ENCODE results near the gene RHCE. TPM values are rescaled to one million over a fixed set of nuclear protein-coding genes. Genes with fewer than 3 reads are reported as not detected.
A peak's percentile ranks its signal among the peaks of the same experiment; 100 is the strongest.

RHCE gene
- total and polyA plus RNA-seq, 9 of the 15 experiments (the other 6 are each of a cell fraction or from before 2014, with no cell fraction given), result 5.4 to 31.5 (median 12.6) TPM

DNA sequence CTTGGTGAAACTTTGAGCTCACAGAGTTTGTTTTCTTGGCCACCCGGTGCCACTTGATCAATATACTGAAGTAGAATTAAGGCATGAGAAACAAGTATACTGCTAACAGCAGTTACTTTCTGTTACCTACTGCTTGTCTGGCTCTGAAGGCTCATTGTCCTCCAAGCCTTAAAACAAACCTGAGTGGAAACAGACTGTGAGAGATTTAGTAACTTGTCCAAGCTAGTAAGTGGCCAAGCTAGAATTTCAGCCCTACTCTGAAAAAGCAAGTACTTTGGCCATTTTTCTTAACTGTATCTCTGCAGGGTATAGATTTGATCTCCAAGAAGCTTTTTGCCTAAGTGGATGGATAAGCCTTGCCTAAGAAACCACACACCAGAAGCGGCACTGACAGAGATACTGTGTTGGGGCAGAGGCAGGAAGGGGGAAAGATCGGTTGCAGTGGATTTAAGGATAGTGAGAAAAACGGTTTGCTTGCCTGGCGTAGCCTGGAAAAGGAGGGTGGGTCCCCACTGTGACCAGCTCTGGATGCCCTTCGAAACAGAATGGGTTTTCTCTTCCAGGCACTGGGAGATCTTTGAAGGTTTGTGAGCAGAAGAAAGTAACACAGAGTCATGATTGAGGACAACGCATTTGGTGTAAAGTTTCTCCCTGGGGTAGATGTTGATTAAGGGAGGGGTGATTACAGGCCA lies 8.0 kb upstream of the RHCE start (continued):
- TF ChIP-seq, protein P1, sequence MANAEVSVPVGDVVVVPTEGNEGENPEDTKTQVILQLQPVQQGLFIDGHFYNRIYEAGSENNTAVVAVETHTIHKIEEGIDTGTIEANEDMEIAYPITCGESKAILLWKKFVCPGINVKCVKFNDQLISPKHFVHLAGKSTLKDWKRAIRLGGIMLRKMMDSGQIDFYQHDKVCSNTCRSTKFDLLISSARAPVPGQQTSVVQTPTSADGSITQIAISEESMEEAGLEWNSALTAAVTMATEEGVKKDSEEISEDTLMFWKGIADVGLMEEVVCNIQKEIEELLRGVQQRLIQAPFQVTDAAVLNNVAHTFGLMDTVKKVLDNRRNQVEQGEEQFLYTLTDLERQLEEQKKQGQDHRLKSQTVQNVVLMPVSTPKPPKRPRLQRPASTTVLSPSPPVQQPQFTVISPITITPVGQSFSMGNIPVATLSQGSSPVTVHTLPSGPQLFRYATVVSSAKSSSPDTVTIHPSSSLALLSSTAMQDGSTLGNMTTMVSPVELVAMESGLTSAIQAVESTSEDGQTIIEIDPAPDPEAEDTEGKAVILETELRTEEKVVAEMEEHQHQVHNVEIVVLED (CRISPR knock-in tag; IDR thresholded peaks at IDR 0.05), result 0 out of 2 replicates have a peak, but pooled peaks have one; percentile 29
- peak; percentile 22; the same call in 1 of the 2 replicates for TF ChIP-seq CEBPB (tag; IDR thresholded peaks at IDR 0.05)
- peak; percentile 68 for TF ChIP-seq CBFA2T3 (IDR thresholded peaks at IDR 0.05)
- TF ChIP-seq, protein P2, sequence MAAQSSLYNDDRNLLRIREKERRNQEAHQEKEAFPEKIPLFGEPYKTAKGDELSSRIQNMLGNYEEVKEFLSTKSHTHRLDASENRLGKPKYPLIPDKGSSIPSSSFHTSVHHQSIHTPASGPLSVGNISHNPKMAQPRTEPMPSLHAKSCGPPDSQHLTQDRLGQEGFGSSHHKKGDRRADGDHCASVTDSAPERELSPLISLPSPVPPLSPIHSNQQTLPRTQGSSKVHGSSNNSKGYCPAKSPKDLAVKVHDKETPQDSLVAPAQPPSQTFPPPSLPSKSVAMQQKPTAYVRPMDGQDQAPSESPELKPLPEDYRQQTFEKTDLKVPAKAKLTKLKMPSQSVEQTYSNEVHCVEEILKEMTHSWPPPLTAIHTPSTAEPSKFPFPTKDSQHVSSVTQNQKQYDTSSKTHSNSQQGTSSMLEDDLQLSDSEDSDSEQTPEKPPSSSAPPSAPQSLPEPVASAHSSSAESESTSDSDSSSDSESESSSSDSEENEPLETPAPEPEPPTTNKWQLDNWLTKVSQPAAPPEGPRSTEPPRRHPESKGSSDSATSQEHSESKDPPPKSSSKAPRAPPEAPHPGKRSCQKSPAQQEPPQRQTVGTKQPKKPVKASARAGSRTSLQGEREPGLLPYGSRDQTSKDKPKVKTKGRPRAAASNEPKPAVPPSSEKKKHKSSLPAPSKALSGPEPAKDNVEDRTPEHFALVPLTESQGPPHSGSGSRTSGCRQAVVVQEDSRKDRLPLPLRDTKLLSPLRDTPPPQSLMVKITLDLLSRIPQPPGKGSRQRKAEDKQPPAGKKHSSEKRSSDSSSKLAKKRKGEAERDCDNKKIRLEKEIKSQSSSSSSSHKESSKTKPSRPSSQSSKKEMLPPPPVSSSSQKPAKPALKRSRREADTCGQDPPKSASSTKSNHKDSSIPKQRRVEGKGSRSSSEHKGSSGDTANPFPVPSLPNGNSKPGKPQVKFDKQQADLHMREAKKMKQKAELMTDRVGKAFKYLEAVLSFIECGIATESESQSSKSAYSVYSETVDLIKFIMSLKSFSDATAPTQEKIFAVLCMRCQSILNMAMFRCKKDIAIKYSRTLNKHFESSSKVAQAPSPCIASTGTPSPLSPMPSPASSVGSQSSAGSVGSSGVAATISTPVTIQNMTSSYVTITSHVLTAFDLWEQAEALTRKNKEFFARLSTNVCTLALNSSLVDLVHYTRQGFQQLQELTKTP (IDR thresholded peaks at IDR 0.05; ENCODE audit: low read depth in 1 of 2, partially characterized antibody in 2 of 2), result peak in 1 of 2 experiments; percentile 42
- TF ChIP-seq ZNF140 (CRISPR knock-in tag; IDR thresholded peaks at IDR 0.05), result no peak
- TF ChIP-seq CHD1 (IDR thresholded peaks at IDR 0.05; ENCODE audit: low read length), result peak; percentile 80
- TF ChIP-seq, protein P3, sequence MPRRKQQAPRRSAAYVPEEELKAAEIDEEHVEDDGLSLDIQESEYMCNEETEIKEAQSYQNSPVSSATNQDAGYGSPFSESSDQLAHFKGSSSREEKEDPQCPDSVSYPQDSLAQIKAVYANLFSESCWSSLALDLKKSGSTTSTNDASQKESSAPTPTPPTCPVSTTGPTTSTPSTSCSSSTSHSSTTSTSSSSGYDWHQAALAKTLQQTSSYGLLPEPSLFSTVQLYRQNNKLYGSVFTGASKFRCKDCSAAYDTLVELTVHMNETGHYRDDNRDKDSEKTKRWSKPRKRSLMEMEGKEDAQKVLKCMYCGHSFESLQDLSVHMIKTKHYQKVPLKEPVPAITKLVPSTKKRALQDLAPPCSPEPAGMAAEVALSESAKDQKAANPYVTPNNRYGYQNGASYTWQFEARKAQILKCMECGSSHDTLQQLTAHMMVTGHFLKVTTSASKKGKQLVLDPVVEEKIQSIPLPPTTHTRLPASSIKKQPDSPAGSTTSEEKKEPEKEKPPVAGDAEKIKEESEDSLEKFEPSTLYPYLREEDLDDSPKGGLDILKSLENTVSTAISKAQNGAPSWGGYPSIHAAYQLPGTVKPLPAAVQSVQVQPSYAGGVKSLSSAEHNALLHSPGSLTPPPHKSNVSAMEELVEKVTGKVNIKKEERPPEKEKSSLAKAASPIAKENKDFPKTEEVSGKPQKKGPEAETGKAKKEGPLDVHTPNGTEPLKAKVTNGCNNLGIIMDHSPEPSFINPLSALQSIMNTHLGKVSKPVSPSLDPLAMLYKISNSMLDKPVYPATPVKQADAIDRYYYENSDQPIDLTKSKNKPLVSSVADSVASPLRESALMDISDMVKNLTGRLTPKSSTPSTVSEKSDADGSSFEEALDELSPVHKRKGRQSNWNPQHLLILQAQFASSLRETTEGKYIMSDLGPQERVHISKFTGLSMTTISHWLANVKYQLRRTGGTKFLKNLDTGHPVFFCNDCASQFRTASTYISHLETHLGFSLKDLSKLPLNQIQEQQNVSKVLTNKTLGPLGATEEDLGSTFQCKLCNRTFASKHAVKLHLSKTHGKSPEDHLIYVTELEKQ (CRISPR knock-in tag; IDR thresholded peaks at IDR 0.05), result no peak
- TF ChIP-seq, protein P4, sequence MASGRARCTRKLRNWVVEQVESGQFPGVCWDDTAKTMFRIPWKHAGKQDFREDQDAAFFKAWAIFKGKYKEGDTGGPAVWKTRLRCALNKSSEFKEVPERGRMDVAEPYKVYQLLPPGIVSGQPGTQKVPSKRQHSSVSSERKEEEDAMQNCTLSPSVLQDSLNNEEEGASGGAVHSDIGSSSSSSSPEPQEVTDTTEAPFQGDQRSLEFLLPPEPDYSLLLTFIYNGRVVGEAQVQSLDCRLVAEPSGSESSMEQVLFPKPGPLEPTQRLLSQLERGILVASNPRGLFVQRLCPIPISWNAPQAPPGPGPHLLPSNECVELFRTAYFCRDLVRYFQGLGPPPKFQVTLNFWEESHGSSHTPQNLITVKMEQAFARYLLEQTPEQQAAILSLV (tag; IDR thresholded peaks at IDR 0.05), result no peak
- peak; percentile 14; the same call in 1 of the 2 replicates for TF ChIP-seq PHF8 (IDR thresholded peaks at IDR 0.05; ENCODE audit: borderline replicate concordance, low read length)
- no peak for TF ChIP-seq JUND (IDR thresholded peaks at IDR 0.05; ENCODE audit: borderline replicate concordance, low read depth, low read length)
- TF ChIP-seq JUND (tag; IDR thresholded peaks at IDR 0.05; ENCODE audit: borderline replicate concordance, low read depth, low read length), result peak; percentile 24; the same call in 1 of the 3 replicates
- TF ChIP-seq LEF1 (IDR thresholded peaks at IDR 0.05), result peak; percentile 64
- TF ChIP-seq JUN (IDR thresholded peaks at IDR 0.05; ENCODE audit: borderline replicate concordance, low read depth, low read length), result no peak
- no peak for TF ChIP-seq JUN (CRISPR knock-in tag; IDR thresholded peaks at IDR 0.05; ENCODE audit: borderline replicate concordance)
- TF ChIP-seq MBD2 (IDR thresholded peaks at IDR 0.05; ENCODE audit: borderline replicate concordance, low read depth), result peak; percentile 15; the same call in 1 of the 2 replicates

Data from K562 (cell line).